Karpas-422 (cell line): Measurements from ENCODE around the gene MYH14. TPM values are rescaled to one million over a fixed set of nuclear protein-coding genes. Genes with fewer than 3 reads are reported as not detected.
"Not testable (repeated sequence)": the region's sequence is repeated elsewhere in the genome, so short reads cannot be mapped to it uniquely, and the experiment has no call there.

Source experiments
- DNase-seq: peaks from one replicate; pipeline ENCODE4 v3.0.0-alpha.2; 2015
- H2AFZ ChIP-seq: fragments of 200-600 bp; sonication (generic); 2 replicates; pipeline ENCODE4 v1.6.1; 2014; ENCODE audit warnings: antibody characterized with exemption, low read length, mixed read lengths
- H3K27ac ChIP-seq: fragments of 200-600 bp; sonication (generic); 2 replicates; pipeline ENCODE4 v1.5.1; 2014; ENCODE audit warnings: mild to moderate bottlenecking, low read length, moderate library complexity
- H3K27me3 ChIP-seq: fragments of 200-600 bp; sonication (generic); 2 replicates; pipeline ENCODE4 v1.6.1; 2014; ENCODE audit warnings: low read length, mixed read lengths
- H3K36me3 ChIP-seq: fragments of 200-600 bp; sonication (generic); 2 replicates; pipeline ENCODE4 v1.6.1; 2014; ENCODE audit warnings: low read length, mixed read lengths; ENCODE audit not compliant: insufficient read depth
- H3K4me1 ChIP-seq: fragments of 200-600 bp; sonication (generic); 2 replicates; pipeline ENCODE4 v1.6.1; 2014; ENCODE audit warnings: mild to moderate bottlenecking, low read length, mixed read lengths
- H3K4me2 ChIP-seq: fragments of 200-600 bp; sonication (generic); 2 replicates; pipeline ENCODE4 v1.6.1; 2014; ENCODE audit warnings: low read length, low read depth, mild to moderate bottlenecking; ENCODE audit not compliant: poor library complexity, severe bottlenecking
- H3K4me3 ChIP-seq: fragments of 200-600 bp; sonication (generic); 2 replicates; pipeline ENCODE4 v1.5.1; 2014; ENCODE audit warnings: mild to moderate bottlenecking, antibody characterized with exemption, low read length, mixed read lengths
- H3K79me2 ChIP-seq: fragments of 200-600 bp; sonication (generic); 2 replicates; pipeline ENCODE4 v1.6.1; 2014; ENCODE audit warnings: mild to moderate bottlenecking, low read length, mixed read lengths
- H3K9ac ChIP-seq: fragments of 200-600 bp; sonication (generic); 2 replicates; pipeline ENCODE4 v1.6.0; 2014; ENCODE audit warnings: low read length
- H3K9me2 ChIP-seq: fragments of 200-600 bp; sonication (generic), shearing (Covaris generic); replicated peaks from 2 replicates; pipeline ENCODE4 v1.6.0; 2014; ENCODE audit warnings: mild to moderate bottlenecking, low read length, moderate library complexity; ENCODE audit not compliant: insufficient read depth
- H3K9me3 ChIP-seq: fragments of 300-700, 200-600 bp; sonication (generic); 2 replicates; pipeline ENCODE4 v1.6.1; 2014; ENCODE audit warnings: low read length, mixed read lengths
- H4K20me1 ChIP-seq: fragments of 200-600 bp; sonication (generic); 2 replicates; pipeline ENCODE4 v1.6.1; 2014; ENCODE audit warnings: mild to moderate bottlenecking, antibody characterized with exemption, low read length, low read depth; ENCODE audit not compliant: insufficient read depth
- total RNA-seq: library from RNA; depleted of rRNA; stranded (reverse); fragments of >200 nt; shearing (Covaris generic); gene quantifications from 2 replicates; pipeline ENCODE4 v1.2.3, GENCODE V29; 2014; ENCODE audit warnings: low replicate concordance

MYH14 gene
- total RNA-seq, 1 experiment from 2014 or later = not detected

GRCh38 chr19:50329146-50329925, 125.9 kb downstream of the MYH14 start, which contains the start of gene KCNC3:
KCNC3 (minus strand) TSS chr19:50329377; CDS start chr19:50329082, 295 bp downstream.
- peak; percentile 100 for DNase-seq
- peaks cover 81% of the 10 kb centered on the region for H3K4me1 ChIP-seq
- H3K4me2 ChIP-seq = peak within 1 kb of the TSS; percentile 71
- no peak within 1 kb of the TSS for H2AFZ ChIP-seq
- peak within 1 kb of the TSS; percentile 64 for H3K4me3 ChIP-seq
- H3K27ac ChIP-seq = peak within 1 kb of the TSS; percentile 74
- peaks cover 6% of the 10 kb centered on the region; the same call in 1 of the 2 replicates for H3K36me3 ChIP-seq
- H3K79me2 ChIP-seq = no peaks in the 10 kb centered on the region; the same call in 1 of the 2 replicates
- no peaks in the 10 kb centered on the region for H3K9me2 ChIP-seq
- no peaks in the 10 kb centered on the region for H3K9me3 ChIP-seq
- no peaks in the 10 kb centered on the region for H3K27me3 ChIP-seq
- H4K20me1 ChIP-seq = peaks cover 40% of the 10 kb centered on the region
- peak within 1 kb of the TSS; percentile 69 for H3K9ac ChIP-seq

- H2AFZ ChIP-seq, H3K79me2 ChIP-seq, H3K27me3 ChIP-seq, H3K9me2 ChIP-seq, DNase-seq, H3K9me3 ChIP-seq: not testable (repeated sequence)
- Histone ChIP-seq H3K4me2 (peak overlapping the region; percentile 61), H3K36me3 (peaks cover 10% of the 10 kb centered on the region; the same call in 1 of the 2 replicates), H3K9ac (peak overlapping the region; percentile 69), H3K27ac (peak overlapping the region; percentile 74), H3K4me3 (peak overlapping the region; percentile 63), H3K4me1 (peaks cover 85% of the 10 kb centered on the region), H4K20me1 (peaks cover 34% of the 10 kb centered on the region)
Observed at GRCh38 chr19:50329926-50330294, 126.5 kb downstream of the MYH14 start.

- H3K4me2 ChIP-seq = peak overlapping the region; percentile 71
- no peaks in the 10 kb centered on the region for H3K79me2 ChIP-seq
- no peaks in the 10 kb centered on the region for H3K9me2 ChIP-seq
- peaks cover 29% of the 10 kb centered on the region for H4K20me1 ChIP-seq
- H3K27ac ChIP-seq = peak overlapping the region; percentile 92
- H2AFZ ChIP-seq = no peak overlapping the region
- H3K4me1 ChIP-seq = peaks cover 86% of the 10 kb centered on the region
- no peaks in the 10 kb centered on the region for H3K9me3 ChIP-seq
- H3K27me3 ChIP-seq = no peaks in the 10 kb centered on the region
- peak overlapping the region; percentile 63 for H3K4me3 ChIP-seq
- peak; percentile 99 for DNase-seq
- peak overlapping the region; percentile 77 for H3K9ac ChIP-seq
- peaks cover 16% of the 10 kb centered on the region for H3K36me3 ChIP-seq
Observed at GRCh38 chr19:50330365-50331078, 127.1 kb downstream of the MYH14 start.

GRCh38 chr19:50331221-50331993, 128.0 kb downstream of the MYH14 start:
- peak; percentile 84 for DNase-seq
- Histone ChIP-seq H2AFZ (no peak overlapping the region), H3K27ac (peak overlapping the region; percentile 92), H3K4me2 (peak overlapping the region; percentile 71), H3K27me3 (no peaks in the 10 kb centered on the region), H4K20me1 (peaks cover 22% of the 10 kb centered on the region), H3K9ac (peak overlapping the region; percentile 77), H3K4me3 (peak overlapping the region; percentile 56), H3K36me3 (peaks cover 23% of the 10 kb centered on the region), H3K79me2 (no peaks in the 10 kb centered on the region), H3K9me2 (no peaks in the 10 kb centered on the region), H3K9me3 (no peaks in the 10 kb centered on the region), H3K4me1 (peaks cover 85% of the 10 kb centered on the region)

GRCh38 chr19:50331994-50332243, 128.5 kb downstream of the MYH14 start:
- Histone ChIP-seq H3K27ac (peak overlapping the region; percentile 92), H3K79me2 (no peaks in the 10 kb centered on the region), H3K36me3 (peaks cover 28% of the 10 kb centered on the region), H4K20me1 (peaks cover 20% of the 10 kb centered on the region), H3K4me1 (peaks cover 85% of the 10 kb centered on the region), H3K4me2 (peak overlapping the region; percentile 71), H2AFZ (no peak overlapping the region), H3K27me3 (no peaks in the 10 kb centered on the region), H3K9ac (peak overlapping the region; percentile 77), H3K4me3 (peak overlapping the region; percentile 56), H3K9me2 (no peaks in the 10 kb centered on the region), H3K9me3 (no peaks in the 10 kb centered on the region)
- peak; percentile 67 for DNase-seq

- Histone ChIP-seq H3K36me3 (peaks cover 32% of the 10 kb centered on the region), H3K4me3 (peak overlapping the region; percentile 56), H2AFZ (no peak overlapping the region), H3K9me3 (no peaks in the 10 kb centered on the region), H3K4me1 (peaks cover 85% of the 10 kb centered on the region), H3K27ac (peak overlapping the region; percentile 92), H4K20me1 (peaks cover 18% of the 10 kb centered on the region; the same call in 1 of the 2 replicates), H3K27me3 (no peaks in the 10 kb centered on the region), H3K4me2 (peak overlapping the region; percentile 71), H3K9me2 (no peaks in the 10 kb centered on the region), H3K9ac (peak overlapping the region; percentile 77), H3K79me2 (0 out of 2 replicates have a peak, but pooled peaks cover under 1% of the 10 kb centered on the region)
- peak; percentile 69 for DNase-seq
Observed at GRCh38 chr19:50332244-50333038, 129.0 kb downstream of the MYH14 start.

GRCh38 chr19:50333235-50333736, 129.9 kb downstream of the MYH14 start:
- peaks cover 17% of the 10 kb centered on the region; the same call in 1 of the 2 replicates for H4K20me1 ChIP-seq
- H2AFZ ChIP-seq = no peak overlapping the region
- H3K27me3 ChIP-seq = no peaks in the 10 kb centered on the region
- peak overlapping the region; percentile 71 for H3K4me2 ChIP-seq
- H3K4me3 ChIP-seq = peak overlapping the region; percentile 56
- peak overlapping the region; percentile 92 for H3K27ac ChIP-seq
- H3K4me1 ChIP-seq = peaks cover 83% of the 10 kb centered on the region
- H3K9me2 ChIP-seq = no peaks in the 10 kb centered on the region
- H3K9me3 ChIP-seq = no peaks in the 10 kb centered on the region
- peak overlapping the region; percentile 77 for H3K9ac ChIP-seq
- peaks cover 39% of the 10 kb centered on the region for H3K36me3 ChIP-seq
- peak; percentile 94 for DNase-seq
- H3K79me2 ChIP-seq = peaks cover 4% of the 10 kb centered on the region
